Measurements from ENCODE around the gene VPS37D. TPM values are rescaled to one million over a fixed set of nuclear protein-coding genes. Genes with fewer than 3 reads are reported as not detected.

Gene VPS37D
- total and polyA plus RNA-seq, 10 of the 15 experiments (the other 5 are each of a cell fraction or from before 2014, with no cell fraction given), result 0.10 to 0.45 (median 0.16) TPM; not detected in 6

- SMC1A ChIA-PET (ENCODE audit: uncharacterized antibody, unreplicated experiment), result no interaction called here
- H3K36me3 ChIP-seq (ENCODE audit: control insufficient read depth in 2 of 2, insufficient read depth in 2 of 2, low read length in 1 of 2), result no peaks in the 10 kb centered on the region; a peak in 1 of 4 replicates
- POLR2A ChIA-PET, result no interaction called here
- H3K27ac ChIP-seq (ENCODE audit: control insufficient read depth, insufficient read depth), result no peak overlapping the region
- H4K20me1 ChIP-seq (ENCODE audit: control insufficient read depth, insufficient read depth), result no peaks in the 10 kb centered on the region
- CTCF ChIA-PET, result no interaction called here
- no peak overlapping the region for H3K4me3 ChIP-seq
- H3K27me3 ChIP-seq (replicated peaks in 1 of 2; ENCODE audit: control insufficient read depth in 2 of 2, insufficient read depth in 2 of 2, low read length in 1 of 2), result no peaks in the 10 kb centered on the region
- no peak overlapping the region for H3K4me2 ChIP-seq (ENCODE audit: control insufficient read depth, insufficient read depth)
- no peak for ATAC-seq
- no peak for DNase-seq (ENCODE audit: low read depth, low spot score)
- intact Hi-C loops (cut with micrococcal nuclease; ENCODE audit: unreplicated experiment) (no loop called here), in situ Hi-C loops (cut with MboI) (no loop called here)
- H3K9ac ChIP-seq (ENCODE audit: control insufficient read depth, insufficient read depth, low read length), result no peak overlapping the region
- no peak overlapping the region for H2AFZ ChIP-seq (ENCODE audit: control insufficient read depth, low read depth, low read length)
- RAD21 ChIA-PET (ENCODE audit: unreplicated experiment), result no interaction called here
- no peak for FAIRE-seq
- no peaks in the 10 kb centered on the region for H3K4me1 ChIP-seq (ENCODE audit: control insufficient read depth, insufficient read depth, low read length)
- H3K9me3 ChIP-seq (replicated peaks; ENCODE audit: control insufficient read depth, insufficient read depth, low read length), result no peaks in the 10 kb centered on the region
- no TSS peak for BruUV-seq (replicated peaks)
- 83% methylated on average over 16 of the region's 16 CpGs for WGBS (ENCODE audit: insufficient coverage, insufficient replicate concordance, low lambda C conversion rate, missing lambda C conversion rate)
- H3K79me2 ChIP-seq (ENCODE audit: control insufficient read depth, insufficient read depth, low read length), result no peaks in the 10 kb centered on the region
- TF ChIP-seq EGR1 (IDR thresholded peaks at IDR 0.05; ENCODE audit: borderline replicate concordance in 1 of 2, low read depth in 2 of 2, low read length in 2 of 2), result no peak
- no peak for TF ChIP-seq ZBTB4 (CRISPR knock-in tag; IDR thresholded peaks at IDR 0.05)
- TF ChIP-seq USF2 (IDR thresholded peaks at IDR 0.05; ENCODE audit: borderline replicate concordance, low read depth, low read length), result no peak
- TF ChIP-seq GATAD2B (conservative IDR thresholded peaks at IDR 0.05; ENCODE audit: low read depth), result no peak
- TF ChIP-seq MLLT1 (IDR thresholded peaks at IDR 0.05), result no peak
- TF ChIP-seq CHD1 (IDR thresholded peaks at IDR 0.05; ENCODE audit: low read depth, low read length), result no peak
- TF ChIP-seq CHD4 (IDR thresholded peaks at IDR 0.05), result no peak
- no peak for TF ChIP-seq ZNF207 (IDR thresholded peaks at IDR 0.05; ENCODE audit: borderline replicate concordance)
- TF ChIP-seq BACH1 (IDR thresholded peaks at IDR 0.05; ENCODE audit: borderline replicate concordance), result no peak
- TF ChIP-seq CUX1 (IDR thresholded peaks at IDR 0.05; ENCODE audit: insufficient replicate concordance, low read depth, low read length), result no peak
These were observed 41.4 kb downstream of the VPS37D start for GRCh38 chr7:73708961-73709549.

All from GM12878 (cell line).